AG09319 (cell line): Measurements from ENCODE around the gene OR51M1.
"Not testable (repeated sequence)": the region's sequence is repeated elsewhere in the genome, so short reads cannot be mapped to it uniquely, and the experiment has no call there.

ENCODE experiments used
- DNase-seq: peaks from one replicate; pipeline ENCODE4 v3.0.0-alpha.2; 2010; ENCODE audit warnings: low read depth; ENCODE audit errors: extremely low read depth
- TF ChIP-seq, protein P1 (sequence below): IDR thresholded peaks from 2 replicates; pipeline ENCODE4 v1.5.1; 2011; ENCODE audit warnings: low read depth, mild to moderate bottlenecking, inconsistent platforms, low read length, moderate library complexity

Gene OR51M1

DNA sequence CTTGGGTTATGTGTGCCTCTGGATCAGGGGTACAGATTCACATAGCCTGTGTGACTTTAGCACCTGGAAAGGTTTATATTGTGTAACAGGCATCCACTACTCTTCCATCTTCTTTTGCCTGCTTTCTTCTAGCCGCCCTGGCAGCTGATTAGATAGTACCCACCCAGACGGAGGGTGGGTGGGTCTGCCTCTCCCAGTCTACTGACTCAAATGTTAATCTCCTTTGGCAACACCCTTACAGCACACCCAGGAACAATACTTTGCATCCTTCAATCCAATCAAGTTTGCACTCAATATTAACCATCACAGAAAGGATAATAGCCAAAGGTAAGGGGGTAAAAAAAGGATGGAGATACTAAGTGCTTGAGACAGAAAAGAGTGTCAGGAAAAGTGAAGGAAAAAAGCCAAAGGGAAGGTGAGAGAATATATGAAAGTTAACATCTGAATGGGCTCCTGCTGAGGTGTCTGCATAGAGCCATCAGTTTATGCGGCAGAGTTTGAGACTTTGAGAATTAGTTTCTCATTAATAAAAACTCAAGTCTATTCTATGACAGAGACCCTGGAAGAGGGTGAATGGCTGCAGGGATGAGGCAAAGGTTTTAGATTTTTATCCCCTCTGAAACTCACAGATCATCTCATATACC is 34.9 kb upstream of the OR51M1 start:
- TF ChIP-seq, protein P1, sequence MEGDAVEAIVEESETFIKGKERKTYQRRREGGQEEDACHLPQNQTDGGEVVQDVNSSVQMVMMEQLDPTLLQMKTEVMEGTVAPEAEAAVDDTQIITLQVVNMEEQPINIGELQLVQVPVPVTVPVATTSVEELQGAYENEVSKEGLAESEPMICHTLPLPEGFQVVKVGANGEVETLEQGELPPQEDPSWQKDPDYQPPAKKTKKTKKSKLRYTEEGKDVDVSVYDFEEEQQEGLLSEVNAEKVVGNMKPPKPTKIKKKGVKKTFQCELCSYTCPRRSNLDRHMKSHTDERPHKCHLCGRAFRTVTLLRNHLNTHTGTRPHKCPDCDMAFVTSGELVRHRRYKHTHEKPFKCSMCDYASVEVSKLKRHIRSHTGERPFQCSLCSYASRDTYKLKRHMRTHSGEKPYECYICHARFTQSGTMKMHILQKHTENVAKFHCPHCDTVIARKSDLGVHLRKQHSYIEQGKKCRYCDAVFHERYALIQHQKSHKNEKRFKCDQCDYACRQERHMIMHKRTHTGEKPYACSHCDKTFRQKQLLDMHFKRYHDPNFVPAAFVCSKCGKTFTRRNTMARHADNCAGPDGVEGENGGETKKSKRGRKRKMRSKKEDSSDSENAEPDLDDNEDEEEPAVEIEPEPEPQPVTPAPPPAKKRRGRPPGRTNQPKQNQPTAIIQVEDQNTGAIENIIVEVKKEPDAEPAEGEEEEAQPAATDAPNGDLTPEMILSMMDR: no peak

DNA sequence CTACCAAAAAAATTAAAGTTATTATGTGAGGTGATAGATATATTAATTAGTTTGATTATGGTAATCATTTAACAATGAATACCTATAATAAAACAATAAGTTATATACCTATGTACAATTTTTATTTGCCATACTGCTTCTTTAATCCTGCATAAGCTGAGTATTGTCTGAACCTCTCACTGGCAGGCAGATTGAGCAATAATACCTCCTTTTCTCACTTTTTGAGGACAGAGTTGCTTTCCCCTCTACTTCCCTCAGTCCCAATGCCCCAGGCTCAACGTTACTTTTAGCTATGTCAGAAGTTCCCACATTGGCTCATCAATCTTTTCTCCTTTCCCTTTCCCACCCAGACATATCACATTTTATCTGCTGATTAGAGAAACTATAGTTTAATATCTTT is 34.1 kb upstream of the OR51M1 start:
- no peak for DNase-seq
- TF ChIP-seq, protein P1: no peak

More for the DNA sequence above, 34.9 kb upstream of the OR51M1 start:
- DNase-seq: no peak

DNA sequence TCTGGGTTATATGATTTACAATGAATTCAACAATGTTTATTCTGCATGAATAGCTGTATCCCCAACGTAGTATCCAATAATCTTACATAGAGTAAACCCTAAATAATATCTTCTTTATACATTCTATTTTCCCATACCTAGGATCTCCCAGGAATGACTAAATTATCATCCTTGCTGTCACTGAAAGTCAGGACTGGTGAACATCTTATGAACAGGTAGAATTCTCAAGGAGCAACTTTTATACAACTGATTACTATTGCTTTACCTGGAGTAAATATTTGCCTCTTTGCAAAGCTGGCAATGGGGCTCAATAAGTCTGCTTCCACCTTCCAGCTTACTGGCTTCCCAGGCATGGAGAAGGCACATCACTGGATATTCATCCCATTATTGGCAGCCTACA is 32.4 kb upstream of the OR51M1 start, which contains the start of gene OR51B6:
TSS of gene OR51B6 (plus strand) at position 301 of the 400 bp plus-strand sequence. CDS start at position 301, 0 bp downstream.
- TF ChIP-seq, protein P1: no peak
- DNase-seq: no peak

DNA sequence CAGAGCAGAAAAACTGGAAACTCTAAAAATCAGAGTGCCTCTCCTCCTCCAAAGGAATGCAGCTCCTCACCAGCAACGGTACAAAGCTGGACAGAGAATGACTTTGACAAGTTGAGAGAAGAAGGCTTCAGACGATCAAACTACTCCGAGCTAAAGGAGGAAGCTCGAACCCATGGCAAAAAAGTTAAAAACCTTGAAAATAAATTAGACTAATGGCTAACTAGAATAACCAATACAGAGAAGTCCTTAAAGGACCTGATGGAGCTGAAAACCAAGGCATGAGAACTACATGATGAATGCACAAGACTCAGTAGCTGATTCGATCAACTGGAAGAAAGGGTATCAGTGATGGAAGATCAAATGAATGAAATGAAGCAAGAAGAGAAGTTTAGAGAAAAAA is 27.6 kb upstream of the OR51M1 start:
- not testable (repeated sequence) for DNase-seq

DNA sequence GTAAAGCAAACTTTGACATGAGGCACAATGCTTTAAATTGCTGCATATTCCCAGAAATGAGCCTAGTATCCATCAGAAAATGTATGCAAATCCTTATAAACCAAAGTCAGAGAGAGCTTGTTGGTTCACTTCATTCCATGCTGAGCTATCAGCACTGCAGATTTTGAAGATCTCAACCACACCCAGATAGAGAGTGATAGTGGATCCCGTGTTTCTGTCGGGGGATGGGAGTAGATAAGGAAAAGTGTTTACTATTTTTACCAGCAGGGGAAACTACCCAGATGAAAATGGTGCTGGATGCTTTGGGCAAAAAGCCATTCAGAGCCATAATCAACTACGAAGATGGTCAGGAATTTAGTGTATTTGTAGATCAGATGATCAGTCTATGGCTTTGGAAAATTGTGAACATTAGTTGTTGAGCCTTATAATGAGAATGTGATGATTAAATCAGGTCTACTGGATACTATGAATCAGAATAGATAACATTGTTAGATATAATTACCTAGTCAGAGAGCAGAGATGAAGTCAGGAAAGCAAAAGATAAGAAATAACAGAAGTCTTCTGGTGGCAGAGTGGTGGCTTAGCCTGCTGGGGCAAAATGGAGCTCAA is 21.5 kb upstream of the OR51M1 start:
- TF ChIP-seq, protein P1: no peak
- DNase-seq: no peak

DNA sequence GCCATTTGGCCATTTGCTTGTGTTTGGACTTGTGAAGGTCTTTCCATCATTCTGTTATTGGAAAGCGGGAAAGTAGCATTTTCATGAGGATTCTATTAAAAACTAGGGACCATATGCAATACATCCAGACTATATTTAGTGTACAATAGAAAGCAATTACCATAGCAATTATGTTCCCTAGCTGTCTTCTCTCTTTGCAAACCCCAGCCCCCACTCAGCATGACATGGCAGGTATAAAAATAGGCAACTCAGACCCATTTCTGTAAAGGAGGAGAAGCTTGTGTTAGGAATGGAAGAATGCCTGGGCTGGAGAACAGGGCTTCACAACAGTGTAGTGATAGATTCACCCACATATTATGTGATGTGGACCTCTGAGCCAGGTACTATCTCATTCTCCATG is 19.9 kb upstream of the OR51M1 start:
- no peak for DNase-seq
- TF ChIP-seq, protein P1: no peak

DNA sequence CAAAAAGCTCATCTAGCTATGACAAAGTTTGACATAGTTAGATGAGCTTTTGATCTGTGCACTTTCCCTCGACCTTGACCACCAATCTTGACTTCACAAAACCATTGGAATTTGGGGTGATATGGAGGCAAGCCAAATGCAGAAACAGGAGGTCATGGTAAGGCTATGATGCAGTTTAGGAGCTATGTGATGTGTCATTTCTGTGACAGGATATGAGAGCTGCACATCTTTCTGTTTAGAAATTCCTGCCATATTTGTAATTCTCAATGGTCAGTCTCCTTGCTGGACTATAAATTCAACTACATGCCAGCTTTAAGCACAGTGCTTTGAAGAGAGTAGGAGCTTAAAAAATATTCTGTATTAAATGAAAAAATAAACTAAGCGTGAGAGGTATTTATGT is 19.4 kb upstream of the OR51M1 start:
- DNase-seq: no peak
- TF ChIP-seq, protein P1: no peak

DNA sequence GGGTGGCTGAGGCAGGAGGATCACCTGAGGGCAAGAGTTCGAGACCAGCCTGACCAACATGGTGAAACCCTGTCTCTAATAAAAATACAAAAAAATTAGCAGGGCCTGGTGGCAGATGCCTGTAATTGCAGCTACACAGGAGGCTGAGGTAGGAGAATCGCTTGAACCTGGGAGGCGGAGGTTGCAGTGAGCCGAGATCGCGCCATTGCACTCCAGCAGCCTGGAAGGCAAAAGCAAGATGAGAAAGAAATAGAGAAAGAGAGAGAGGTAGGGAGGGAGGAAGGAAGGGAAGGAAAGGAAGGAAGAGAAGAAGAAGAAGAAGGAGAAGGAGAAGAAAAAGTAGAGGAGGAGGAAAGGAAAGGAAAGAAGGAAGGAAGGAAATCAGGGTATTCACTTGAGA is 17.2 kb upstream of the OR51M1 start:
- not testable (repeated sequence) for DNase-seq
